OCI-LY1 (cell line): ENCODE measurements around the gene RHBDF2.

Source experiments
- H2AFZ ChIP-seq: fragments of 200-600 bp; sonication (generic), shearing (Covaris generic); 2 replicates; pipeline ENCODE4 v1.6.0; 2014; ENCODE audit warnings: antibody characterized with exemption, mild to moderate bottlenecking, low read length
- H3F3A ChIP-seq: fragments of 200-600 bp; sonication (generic), shearing (Covaris generic); 2 replicates; pipeline ENCODE4 v1.6.0; 2014; ENCODE audit warnings: mild to moderate bottlenecking, antibody characterized with exemption, low read length, moderate library complexity; ENCODE audit not compliant: insufficient read depth
- H3K27ac ChIP-seq: fragments of 200-600 bp; sonication (generic); 2 replicates; pipeline ENCODE4 v1.5.1; 2014; ENCODE audit warnings: low read length, mixed run types, mild to moderate bottlenecking, low read depth; ENCODE audit not compliant: poor library complexity, severe bottlenecking
- H3K27me3 ChIP-seq: fragments of 200-600 bp; sonication (generic); 2 replicates; pipeline ENCODE4 v1.6.0; 2014; ENCODE audit warnings: antibody characterized with exemption, mild to moderate bottlenecking, low read length, moderate library complexity; ENCODE audit not compliant: insufficient read depth
- H3K36me3 ChIP-seq: fragments of 200-600 bp; sonication (generic); 2 replicates; pipeline ENCODE4 v1.6.1; 2014; ENCODE audit warnings: mild to moderate bottlenecking, antibody characterized with exemption, low read length, moderate library complexity, mixed read lengths; ENCODE audit not compliant: insufficient read depth
- H3K4me1 ChIP-seq: fragments of 200-600 bp; sonication (generic); 2 replicates; pipeline ENCODE4 v1.5.1; 2014; ENCODE audit warnings: mild to moderate bottlenecking, low read length, moderate library complexity; ENCODE audit not compliant: insufficient read depth, severe bottlenecking
- H3K4me2 ChIP-seq: fragments of 200-600 bp; sonication (generic), shearing (Covaris generic); 2 replicates; pipeline ENCODE4 v1.6.1; 2014; ENCODE audit warnings: low read length
- H3K4me3 ChIP-seq: fragments of 200-600 bp; sonication (generic); 2 replicates; pipeline ENCODE4 v1.5.1; 2014; ENCODE audit warnings: low read length, low read depth, mild to moderate bottlenecking, mixed read lengths; ENCODE audit not compliant: poor library complexity, severe bottlenecking
- H3K79me2 ChIP-seq: fragments of 200-600 bp; shearing (Covaris generic); 2 replicates; pipeline ENCODE4 v1.6.1; 2016; ENCODE audit warnings: mixed run types, low read length, mixed read lengths; ENCODE audit not compliant: insufficient read depth
- H3K9ac ChIP-seq: fragments of 200-600 bp; sonication (generic), shearing (Covaris generic); 2 replicates; pipeline ENCODE4 v1.6.1; 2014; ENCODE audit warnings: mild to moderate bottlenecking, low read length, mixed read lengths
- H3K9me2 ChIP-seq: fragments of 200-600 bp; sonication (generic), shearing (Covaris generic); 2 replicates; pipeline ENCODE4 v1.6.1; 2014; ENCODE audit warnings: low read depth, mild to moderate bottlenecking, low read length, mixed read lengths
- H3K9me3 ChIP-seq: fragments of 200-600 bp; shearing (Covaris generic); 2 replicates; pipeline ENCODE4 v1.6.1; 2014; ENCODE audit warnings: low read length, mixed read lengths
- H4K20me1 ChIP-seq: fragments of 200-600 bp; sonication (generic), shearing (Covaris generic); 2 replicates; pipeline ENCODE4 v1.6.0; 2016; ENCODE audit warnings: mild to moderate bottlenecking, low read length; ENCODE audit not compliant: insufficient read depth
- EZH2 ChIP-seq: fragments of 200-600 bp; sonication (generic), shearing (Covaris generic); IDR thresholded peaks from 2 replicates; pipeline ENCODE4 v1.8.0; 2017; ENCODE audit warnings: borderline replicate concordance, mixed run types, mild to moderate bottlenecking, antibody characterized with exemption, low read length, moderate library complexity, mixed read lengths
- TF ChIP-seq, protein P1 (sequence below): fragments of 200-600 bp; sonication (generic), shearing (Covaris generic); IDR thresholded peaks from 2 replicates; pipeline ENCODE4 v1.5.1; 2017; ENCODE audit warnings: mild to moderate bottlenecking, antibody characterized with exemption, low read length, moderate library complexity, mixed read lengths

Gene RHBDF2

DNA sequence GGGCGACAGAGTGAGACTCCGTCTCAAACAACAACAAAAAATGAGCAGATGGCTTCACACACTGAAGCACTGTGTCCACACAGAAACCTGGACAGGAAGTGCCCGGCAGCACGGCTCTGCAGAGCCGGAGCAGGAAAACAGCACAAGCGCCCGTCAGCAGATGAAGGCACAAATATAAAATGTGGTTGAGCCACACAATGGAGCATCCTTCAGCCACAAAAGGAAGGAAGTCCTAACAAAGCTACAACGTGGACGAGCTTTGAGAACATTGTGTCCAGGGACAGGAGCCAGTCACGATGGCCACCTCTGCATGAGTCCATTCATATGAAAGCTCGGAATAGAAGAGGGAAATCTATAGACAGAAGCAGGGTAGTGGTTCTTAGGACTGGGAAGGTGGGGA lies 15.7 kb downstream of the RHBDF2 start:
- no peak overlapping the region for H3K4me2 ChIP-seq
- H3K4me3 ChIP-seq = no peak overlapping the region
- H3K36me3 ChIP-seq = no peaks in the 10 kb centered on the region
- peaks cover 51% of the 10 kb centered on the region for H3K4me1 ChIP-seq
- H3K9ac ChIP-seq = no peak overlapping the region
- H3K27ac ChIP-seq = peak overlapping the region; percentile 61
- H4K20me1 ChIP-seq = no peaks in the 10 kb centered on the region
- no peaks in the 10 kb centered on the region for H3K27me3 ChIP-seq
- no peaks in the 10 kb centered on the region for H3K79me2 ChIP-seq
- H3F3A ChIP-seq = no peaks in the 10 kb centered on the region
- H3K9me3 ChIP-seq = no peaks in the 10 kb centered on the region
- no peak for TF ChIP-seq EZH2
- TF ChIP-seq, protein P1, sequence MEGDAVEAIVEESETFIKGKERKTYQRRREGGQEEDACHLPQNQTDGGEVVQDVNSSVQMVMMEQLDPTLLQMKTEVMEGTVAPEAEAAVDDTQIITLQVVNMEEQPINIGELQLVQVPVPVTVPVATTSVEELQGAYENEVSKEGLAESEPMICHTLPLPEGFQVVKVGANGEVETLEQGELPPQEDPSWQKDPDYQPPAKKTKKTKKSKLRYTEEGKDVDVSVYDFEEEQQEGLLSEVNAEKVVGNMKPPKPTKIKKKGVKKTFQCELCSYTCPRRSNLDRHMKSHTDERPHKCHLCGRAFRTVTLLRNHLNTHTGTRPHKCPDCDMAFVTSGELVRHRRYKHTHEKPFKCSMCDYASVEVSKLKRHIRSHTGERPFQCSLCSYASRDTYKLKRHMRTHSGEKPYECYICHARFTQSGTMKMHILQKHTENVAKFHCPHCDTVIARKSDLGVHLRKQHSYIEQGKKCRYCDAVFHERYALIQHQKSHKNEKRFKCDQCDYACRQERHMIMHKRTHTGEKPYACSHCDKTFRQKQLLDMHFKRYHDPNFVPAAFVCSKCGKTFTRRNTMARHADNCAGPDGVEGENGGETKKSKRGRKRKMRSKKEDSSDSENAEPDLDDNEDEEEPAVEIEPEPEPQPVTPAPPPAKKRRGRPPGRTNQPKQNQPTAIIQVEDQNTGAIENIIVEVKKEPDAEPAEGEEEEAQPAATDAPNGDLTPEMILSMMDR = no peak
- H2AFZ ChIP-seq = no peak overlapping the region
- H3K9me2 ChIP-seq = no peaks in the 10 kb centered on the region

DNA sequence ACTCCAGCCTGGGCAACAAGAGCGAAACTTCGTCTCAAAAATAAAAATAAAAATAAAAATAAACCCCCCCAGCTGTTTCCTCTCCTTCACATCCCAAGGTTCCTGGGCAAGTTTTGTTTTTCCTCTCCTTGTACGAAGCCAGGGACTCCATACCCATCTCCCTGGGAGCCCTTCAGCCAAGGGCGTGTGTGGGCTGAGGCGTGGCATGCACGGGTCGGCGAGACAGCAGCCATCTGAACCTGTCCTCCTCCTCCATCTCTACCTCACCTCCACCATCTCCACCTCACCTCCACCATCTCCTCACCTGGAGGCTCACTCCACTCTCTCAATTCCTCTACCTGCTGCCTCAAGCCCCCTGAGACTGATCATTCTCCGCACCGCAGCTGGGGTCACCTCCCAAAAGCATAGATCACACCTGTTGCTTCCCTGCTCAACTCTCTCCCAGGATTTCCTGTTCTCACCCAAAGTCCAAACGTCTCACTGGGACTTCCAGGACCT lies 16.9 kb downstream of the RHBDF2 start:
- Histone ChIP-seq H3K9me2 (no peaks in the 10 kb centered on the region), H3K9ac (peak overlapping the region; percentile 22; the same call in 1 of the 2 replicates), H3K4me2 (peak overlapping the region; percentile 27; the same call in 1 of the 2 replicates), H2AFZ (no peak overlapping the region), H3K27me3 (no peaks in the 10 kb centered on the region), H3F3A (no peaks in the 10 kb centered on the region), H3K9me3 (no peaks in the 10 kb centered on the region), H3K27ac (peak overlapping the region; percentile 70), H3K4me1 (peaks cover 52% of the 10 kb centered on the region), H4K20me1 (no peaks in the 10 kb centered on the region), H3K79me2 (no peaks in the 10 kb centered on the region), H3K36me3 (no peaks in the 10 kb centered on the region), H3K4me3 (no peak overlapping the region)
- TF ChIP-seq, protein P1 = no peak
- TF ChIP-seq EZH2 = no peak

DNA sequence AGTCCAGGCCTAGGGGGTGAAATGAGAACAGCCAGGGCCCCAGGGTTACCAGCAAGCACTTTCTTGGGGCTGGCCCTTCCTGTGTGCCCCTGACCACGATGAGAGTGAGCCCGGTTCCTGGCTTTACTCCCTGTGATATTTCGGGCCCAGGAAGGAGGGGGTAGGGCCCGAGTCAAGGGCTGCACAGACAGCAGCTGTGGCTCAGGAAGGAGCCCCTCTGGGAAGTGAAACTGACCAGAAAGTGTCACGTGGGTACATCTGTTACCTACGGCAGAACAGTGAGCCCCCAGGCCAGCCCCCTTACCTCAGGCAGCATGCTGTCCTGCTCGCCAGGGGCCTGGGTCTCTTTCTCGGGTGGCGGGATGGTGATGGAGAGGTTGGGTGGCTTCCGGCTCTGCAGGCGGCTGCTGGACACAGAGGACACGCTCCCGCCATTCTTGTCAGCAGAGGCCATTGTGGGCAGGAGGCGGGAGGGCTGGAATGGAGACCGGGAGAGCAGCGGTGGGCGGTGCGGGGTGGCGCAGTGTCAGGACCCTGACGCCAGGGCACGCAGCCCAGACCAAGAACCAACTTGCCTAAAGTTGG lies 20.1 kb downstream of the RHBDF2 start:
- no peaks in the 10 kb centered on the region for H3K79me2 ChIP-seq
- H2AFZ ChIP-seq = no peak overlapping the region
- no peaks in the 10 kb centered on the region for H3F3A ChIP-seq
- H3K9ac ChIP-seq = peak overlapping the region; percentile 66
- H3K4me1 ChIP-seq = peaks cover 47% of the 10 kb centered on the region
- no peaks in the 10 kb centered on the region for H3K27me3 ChIP-seq
- H3K9me3 ChIP-seq = no peaks in the 10 kb centered on the region
- TF ChIP-seq EZH2 = no peak
- TF ChIP-seq, protein P1 = no peak
- H3K4me3 ChIP-seq = peak overlapping the region; percentile 49
- no peaks in the 10 kb centered on the region for H4K20me1 ChIP-seq
- peak overlapping the region; percentile 97 for H3K27ac ChIP-seq
- H3K36me3 ChIP-seq = no peaks in the 10 kb centered on the region
- peak overlapping the region; percentile 64 for H3K4me2 ChIP-seq
- no peaks in the 10 kb centered on the region for H3K9me2 ChIP-seq
